ENCODE data around the gene TNFAIP2.

TNFAIP2 gene

DNA sequence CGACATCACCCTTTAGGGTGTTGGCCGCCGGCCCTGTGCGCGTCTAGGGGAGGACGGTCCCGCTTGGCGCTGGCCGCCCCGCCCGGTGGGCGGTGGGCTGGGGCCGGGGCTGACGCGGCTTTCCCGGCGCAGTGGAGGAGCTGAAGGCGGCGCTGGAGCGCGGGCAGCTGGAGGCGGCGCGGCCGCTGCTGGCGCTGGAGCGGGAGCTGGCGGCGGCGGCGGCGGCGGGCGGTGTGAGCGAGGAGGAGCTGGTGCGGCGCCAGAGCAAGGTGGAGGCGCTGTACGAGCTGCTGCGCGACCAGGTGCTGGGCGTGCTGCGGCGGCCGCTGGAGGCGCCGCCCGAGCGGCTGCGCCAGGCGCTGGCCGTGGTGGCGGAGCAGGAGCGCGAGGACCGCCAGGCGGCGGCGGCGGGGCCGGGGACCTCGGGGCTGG lies 3.6 kb downstream of the TNFAIP2 start (continued):
- TF ChIP-seq, protein P1, sequence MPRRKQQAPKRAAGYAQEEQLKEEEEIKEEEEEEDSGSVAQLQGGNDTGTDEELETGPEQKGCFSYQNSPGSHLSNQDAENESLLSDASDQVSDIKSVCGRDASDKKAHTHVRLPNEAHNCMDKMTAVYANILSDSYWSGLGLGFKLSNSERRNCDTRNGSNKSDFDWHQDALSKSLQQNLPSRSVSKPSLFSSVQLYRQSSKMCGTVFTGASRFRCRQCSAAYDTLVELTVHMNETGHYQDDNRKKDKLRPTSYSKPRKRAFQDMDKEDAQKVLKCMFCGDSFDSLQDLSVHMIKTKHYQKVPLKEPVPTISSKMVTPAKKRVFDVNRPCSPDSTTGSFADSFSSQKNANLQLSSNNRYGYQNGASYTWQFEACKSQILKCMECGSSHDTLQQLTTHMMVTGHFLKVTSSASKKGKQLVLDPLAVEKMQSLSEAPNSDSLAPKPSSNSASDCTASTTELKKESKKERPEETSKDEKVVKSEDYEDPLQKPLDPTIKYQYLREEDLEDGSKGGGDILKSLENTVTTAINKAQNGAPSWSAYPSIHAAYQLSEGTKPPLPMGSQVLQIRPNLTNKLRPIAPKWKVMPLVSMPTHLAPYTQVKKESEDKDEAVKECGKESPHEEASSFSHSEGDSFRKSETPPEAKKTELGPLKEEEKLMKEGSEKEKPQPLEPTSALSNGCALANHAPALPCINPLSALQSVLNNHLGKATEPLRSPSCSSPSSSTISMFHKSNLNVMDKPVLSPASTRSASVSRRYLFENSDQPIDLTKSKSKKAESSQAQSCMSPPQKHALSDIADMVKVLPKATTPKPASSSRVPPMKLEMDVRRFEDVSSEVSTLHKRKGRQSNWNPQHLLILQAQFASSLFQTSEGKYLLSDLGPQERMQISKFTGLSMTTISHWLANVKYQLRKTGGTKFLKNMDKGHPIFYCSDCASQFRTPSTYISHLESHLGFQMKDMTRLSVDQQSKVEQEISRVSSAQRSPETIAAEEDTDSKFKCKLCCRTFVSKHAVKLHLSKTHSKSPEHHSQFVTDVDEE (CRISPR knock-in tag; IDR thresholded peaks at IDR 0.05), result no peak
- TF ChIP-seq ZNF8 (CRISPR knock-in tag; IDR thresholded peaks at IDR 0.05) (no peak), ZNF565 (CRISPR knock-in tag; conservative IDR thresholded peaks at IDR 0.05; ENCODE audit: low read depth) (no peak), TCF4 (CRISPR knock-in tag; IDR thresholded peaks at IDR 0.05; ENCODE audit: borderline replicate concordance) (no peak)
- TF ChIP-seq, protein P2, sequence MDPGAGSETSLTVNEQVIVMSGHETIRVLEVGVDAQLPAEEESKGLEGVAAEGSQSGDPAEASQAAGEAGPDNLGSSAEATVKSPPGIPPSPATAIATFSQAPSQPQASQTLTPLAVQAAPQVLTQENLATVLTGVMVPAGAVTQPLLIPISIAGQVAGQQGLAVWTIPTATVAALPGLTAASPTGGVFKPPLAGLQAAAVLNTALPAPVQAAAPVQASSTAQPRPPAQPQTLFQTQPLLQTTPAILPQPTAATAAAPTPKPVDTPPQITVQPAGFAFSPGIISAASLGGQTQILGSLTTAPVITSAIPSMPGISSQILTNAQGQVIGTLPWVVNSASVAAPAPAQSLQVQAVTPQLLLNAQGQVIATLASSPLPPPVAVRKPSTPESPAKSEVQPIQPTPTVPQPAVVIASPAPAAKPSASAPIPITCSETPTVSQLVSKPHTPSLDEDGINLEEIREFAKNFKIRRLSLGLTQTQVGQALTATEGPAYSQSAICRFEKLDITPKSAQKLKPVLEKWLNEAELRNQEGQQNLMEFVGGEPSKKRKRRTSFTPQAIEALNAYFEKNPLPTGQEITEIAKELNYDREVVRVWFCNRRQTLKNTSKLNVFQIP (CRISPR knock-in tag; IDR thresholded peaks at IDR 0.05; ENCODE audit: borderline replicate concordance, low read depth), result no peak

GRCh38 chr14:103127356-103127755 lies 4.1 kb downstream of the TNFAIP2 start:
- no peak for ATAC-seq
- TF ChIP-seq OSR1 (CRISPR knock-in tag; IDR thresholded peaks at IDR 0.05), result no peak
- no peak for TF ChIP-seq CREB5 (CRISPR knock-in tag; IDR thresholded peaks at IDR 0.05; ENCODE audit: low read depth)
- TF ChIP-seq ISL1 (CRISPR knock-in tag; IDR thresholded peaks at IDR 0.05), result no peak
- TF ChIP-seq ZC3H10 (CRISPR knock-in tag; IDR thresholded peaks at IDR 0.05), result no peak
- no peak for TF ChIP-seq ARNTL (CRISPR knock-in tag; IDR thresholded peaks at IDR 0.05; ENCODE audit: borderline replicate concordance, low read depth)
- no peak for TF ChIP-seq SNAI2 (CRISPR knock-in tag; IDR thresholded peaks at IDR 0.05)
- no peak for TF ChIP-seq GLIS3 (CRISPR knock-in tag; IDR thresholded peaks at IDR 0.05)
- no peak for TF ChIP-seq RARB (CRISPR knock-in tag; IDR thresholded peaks at IDR 0.05)
- TF ChIP-seq ESRRG (CRISPR knock-in tag; IDR thresholded peaks at IDR 0.05), result no peak
- TF ChIP-seq, protein P1 (CRISPR knock-in tag; IDR thresholded peaks at IDR 0.05), result no peak
- no peak for TF ChIP-seq TOX (CRISPR knock-in tag; IDR thresholded peaks at IDR 0.05; ENCODE audit: borderline replicate concordance)
- TF ChIP-seq ZNF565 (CRISPR knock-in tag; conservative IDR thresholded peaks at IDR 0.05; ENCODE audit: low read depth), result no peak

DNA sequence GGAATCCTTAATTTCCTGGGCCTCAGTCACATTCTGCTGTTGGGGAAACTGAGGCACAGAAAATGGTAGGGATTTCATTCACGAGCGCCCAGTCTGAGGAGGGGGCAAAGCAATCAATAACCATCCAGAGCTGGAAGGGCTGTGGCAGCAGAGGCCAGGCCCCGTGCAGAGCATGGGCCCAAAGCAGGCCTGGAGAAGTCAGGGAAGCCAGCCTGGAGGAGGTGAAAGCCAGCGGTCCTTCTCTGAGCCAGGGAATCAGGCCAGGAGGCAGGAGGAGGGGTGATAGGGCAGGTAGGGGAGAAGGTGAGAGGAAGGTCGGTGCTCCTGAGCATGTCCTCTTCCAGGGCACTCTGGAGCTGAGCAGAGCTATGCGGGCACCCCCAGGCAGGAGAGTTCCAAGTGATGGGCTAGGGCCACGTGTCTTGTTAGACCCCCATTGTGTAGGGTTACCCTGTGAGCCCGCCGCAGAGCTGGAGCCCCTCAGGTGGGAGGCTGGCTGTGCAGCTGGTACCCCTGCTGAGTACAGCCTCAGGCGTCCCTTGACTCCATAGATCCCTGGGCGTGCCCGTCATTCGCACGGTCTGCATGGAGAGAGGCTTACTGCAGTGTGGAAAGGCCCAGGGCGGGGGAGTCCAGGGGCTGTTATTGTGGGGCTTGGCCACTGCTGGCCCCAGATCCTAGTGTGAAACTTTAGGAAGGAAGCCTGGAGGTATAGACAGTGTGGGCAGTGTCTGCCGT lies 4.8 kb downstream of the TNFAIP2 start:
- ATAC-seq, result peak; percentile 1; the same call in 1 of the 3 replicates

More for the DNA sequence above, 4.8 kb downstream of the TNFAIP2 start:
- TF ChIP-seq ZC3H10 (CRISPR knock-in tag; IDR thresholded peaks at IDR 0.05) (no peak), TOX (CRISPR knock-in tag; IDR thresholded peaks at IDR 0.05; ENCODE audit: borderline replicate concordance) (no peak), BACH2 (CRISPR knock-in tag; IDR thresholded peaks at IDR 0.05; ENCODE audit: borderline replicate concordance) (no peak), SNAI2 (CRISPR knock-in tag; IDR thresholded peaks at IDR 0.05) (no peak), ZNF70 (CRISPR knock-in tag; IDR thresholded peaks at IDR 0.05) (no peak), ARNTL (CRISPR knock-in tag; IDR thresholded peaks at IDR 0.05; ENCODE audit: borderline replicate concordance, low read depth) (no peak)
- TF ChIP-seq, protein P2 (CRISPR knock-in tag; IDR thresholded peaks at IDR 0.05; ENCODE audit: borderline replicate concordance, low read depth), result no peak
- TF ChIP-seq, protein P3, sequence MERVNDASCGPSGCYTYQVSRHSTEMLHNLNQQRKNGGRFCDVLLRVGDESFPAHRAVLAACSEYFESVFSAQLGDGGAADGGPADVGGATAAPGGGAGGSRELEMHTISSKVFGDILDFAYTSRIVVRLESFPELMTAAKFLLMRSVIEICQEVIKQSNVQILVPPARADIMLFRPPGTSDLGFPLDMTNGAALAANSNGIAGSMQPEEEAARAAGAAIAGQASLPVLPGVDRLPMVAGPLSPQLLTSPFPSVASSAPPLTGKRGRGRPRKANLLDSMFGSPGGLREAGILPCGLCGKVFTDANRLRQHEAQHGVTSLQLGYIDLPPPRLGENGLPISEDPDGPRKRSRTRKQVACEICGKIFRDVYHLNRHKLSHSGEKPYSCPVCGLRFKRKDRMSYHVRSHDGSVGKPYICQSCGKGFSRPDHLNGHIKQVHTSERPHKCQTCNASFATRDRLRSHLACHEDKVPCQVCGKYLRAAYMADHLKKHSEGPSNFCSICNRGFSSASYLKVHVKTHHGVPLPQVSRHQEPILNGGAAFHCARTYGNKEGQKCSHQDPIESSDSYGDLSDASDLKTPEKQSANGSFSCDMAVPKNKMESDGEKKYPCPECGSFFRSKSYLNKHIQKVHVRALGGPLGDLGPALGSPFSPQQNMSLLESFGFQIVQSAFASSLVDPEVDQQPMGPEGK (CRISPR knock-in tag; IDR thresholded peaks at IDR 0.05; ENCODE audit: borderline replicate concordance), result no peak

All from SK-N-SH treated with all-trans-retinoic acid at 6 μM for 48 hours (cell line).